GM10266 (cell line): ENCODE measurements around the gene LTBP1.

ENCODE experiments used
- DNase-seq: peaks from one replicate; pipeline ENCODE4 v3.0.0; 2012; ENCODE audit errors: extremely low spot score
- CTCF ChIP-seq: IDR thresholded peaks from 2 replicates; pipeline ENCODE4 v1.5.1; 2012; ENCODE audit warnings: mild to moderate bottlenecking, low read depth; ENCODE audit not compliant: control insufficient read depth, insufficient read depth; ENCODE audit errors: missing control alignments

The LTBP1 gene

GRCh38 chr2:33180915-33181314, 234.2 kb downstream of the LTBP1 start:
- no peak for TF ChIP-seq CTCF
- DNase-seq = no peak

DNA sequence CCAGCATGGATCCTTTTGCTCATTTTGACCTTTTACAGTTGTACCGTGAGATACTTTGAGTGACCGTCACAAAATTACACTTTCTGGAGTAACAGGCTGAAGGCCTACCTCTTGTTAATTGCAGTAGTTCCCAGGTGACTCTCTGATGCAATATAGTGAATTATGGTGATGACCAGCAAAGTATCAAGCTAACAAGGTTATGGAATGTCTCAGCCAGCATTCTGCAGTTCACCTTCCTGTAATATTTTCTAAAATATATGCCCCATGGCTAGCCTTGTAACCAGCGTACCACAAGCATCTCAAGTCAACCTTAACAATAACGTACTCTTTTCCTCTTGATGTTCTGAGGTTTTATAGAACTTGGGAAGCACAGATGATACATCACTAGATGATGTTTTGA, 234.7 kb downstream of the LTBP1 start:
- no peak for TF ChIP-seq CTCF
- no peak for DNase-seq

- DNase-seq = no peak
- TF ChIP-seq CTCF = no peak
These were observed 237.3 kb downstream of the LTBP1 start for GRCh38 chr2:33184041-33184440.

GRCh38 chr2:33186937-33187336, 240.2 kb downstream of the LTBP1 start:
- no peak for TF ChIP-seq CTCF
- DNase-seq = no peak

DNA sequence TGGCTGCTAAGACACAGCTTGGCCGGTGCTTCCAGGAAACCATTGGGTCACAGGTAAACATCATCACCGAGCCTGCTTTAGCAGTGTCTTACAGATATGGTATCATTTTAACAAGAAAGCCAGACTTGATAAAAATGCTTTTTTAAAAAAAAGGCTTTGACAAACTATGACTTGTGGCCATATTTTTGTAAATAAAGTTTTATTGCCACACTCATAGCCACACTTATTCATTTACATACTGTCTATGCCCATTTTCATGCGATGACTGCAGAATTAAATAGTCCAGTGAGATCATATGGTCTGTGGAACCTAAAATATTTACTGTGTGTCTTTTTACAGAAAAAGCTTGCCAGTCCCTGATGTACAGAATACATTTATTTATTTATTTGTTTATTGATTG, 242.0 kb downstream of the LTBP1 start:
- no peak for DNase-seq
- no peak for TF ChIP-seq CTCF

DNA sequence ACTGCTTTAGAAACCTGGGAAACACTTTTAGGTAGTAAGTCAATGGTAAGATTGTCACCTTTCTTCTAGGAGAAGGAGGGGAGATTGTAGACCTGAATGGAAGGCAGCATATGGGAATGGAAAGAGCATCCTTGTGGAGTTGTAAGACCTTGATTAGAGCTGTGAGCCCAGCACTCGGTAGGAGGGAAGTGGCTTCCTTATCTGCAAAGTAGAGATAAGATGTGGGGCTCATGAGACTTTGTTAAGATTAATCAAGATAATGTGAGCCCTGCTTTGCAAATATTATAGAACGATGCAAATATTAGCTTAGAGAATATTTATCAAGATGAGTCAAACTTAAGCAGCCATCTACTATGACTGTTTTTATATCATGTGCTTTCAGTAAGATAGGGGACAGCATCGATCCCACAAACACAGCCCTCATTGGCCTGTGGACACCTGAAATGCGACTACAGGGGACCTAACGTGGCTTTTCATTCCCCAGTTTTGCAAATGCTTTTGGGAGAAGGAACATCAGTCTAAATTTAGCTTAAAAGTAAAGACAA, 243.7 kb downstream of the LTBP1 start:
- TF ChIP-seq CTCF = no peak
- no peak for DNase-seq

GRCh38 chr2:33195891-33196290, 249.1 kb downstream of the LTBP1 start:
- no peak for DNase-seq
- TF ChIP-seq CTCF = no peak
